HG02623 (cell line): ENCODE data around the gene OR7C1.
"Not testable (repeated sequence)": the region's sequence is repeated elsewhere in the genome, so short reads cannot be mapped to it uniquely, and the experiment has no call there.

ENCODE experiments used
- ATAC-seq: cut with Tn5 transposase; IDR thresholded peaks from one replicate; pipeline ENCODE4 v1.9.1; 2021; ENCODE audit warnings: moderate library complexity; ENCODE audit not compliant: unreplicated experiment

OR7C1 gene

DNA sequence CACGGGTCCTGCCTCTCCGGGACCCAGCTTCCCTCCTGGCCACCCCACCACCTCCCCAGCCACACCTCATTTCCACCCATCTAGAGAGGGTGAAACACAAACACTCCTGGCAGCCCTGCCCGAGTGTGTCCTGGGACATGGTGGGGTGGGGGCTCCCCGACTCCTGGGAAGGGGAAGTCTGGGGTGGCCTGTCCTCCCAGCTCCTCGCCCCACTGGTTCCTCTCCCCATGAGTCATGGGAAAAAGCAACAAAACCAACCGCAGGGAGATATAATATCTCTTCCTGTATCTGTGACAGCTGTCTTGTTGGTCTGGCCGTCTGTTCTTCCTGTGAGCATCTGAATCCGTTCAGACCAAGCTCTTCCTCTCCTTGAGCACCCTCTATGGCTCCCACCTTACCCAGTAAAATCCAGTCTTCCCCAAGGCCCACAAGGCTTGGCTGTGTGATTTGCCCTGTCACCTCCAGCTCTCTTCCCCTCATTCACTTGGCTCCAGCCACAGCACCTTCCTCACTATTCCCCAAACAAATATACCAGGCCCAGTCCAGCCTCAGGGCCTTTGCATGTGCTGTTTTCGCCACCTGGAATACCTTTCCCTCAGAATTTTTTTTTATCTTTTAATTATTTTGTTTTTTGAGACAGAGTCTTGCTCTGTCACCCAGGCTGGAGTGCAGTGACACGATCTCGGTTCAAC is 49.7 kb downstream of the OR7C1 start:
- not testable (repeated sequence) for ATAC-seq

- ATAC-seq = not testable (repeated sequence)
These were observed 50.3 kb downstream of the OR7C1 start for GRCh38 chr19:14784730-14785101.

DNA sequence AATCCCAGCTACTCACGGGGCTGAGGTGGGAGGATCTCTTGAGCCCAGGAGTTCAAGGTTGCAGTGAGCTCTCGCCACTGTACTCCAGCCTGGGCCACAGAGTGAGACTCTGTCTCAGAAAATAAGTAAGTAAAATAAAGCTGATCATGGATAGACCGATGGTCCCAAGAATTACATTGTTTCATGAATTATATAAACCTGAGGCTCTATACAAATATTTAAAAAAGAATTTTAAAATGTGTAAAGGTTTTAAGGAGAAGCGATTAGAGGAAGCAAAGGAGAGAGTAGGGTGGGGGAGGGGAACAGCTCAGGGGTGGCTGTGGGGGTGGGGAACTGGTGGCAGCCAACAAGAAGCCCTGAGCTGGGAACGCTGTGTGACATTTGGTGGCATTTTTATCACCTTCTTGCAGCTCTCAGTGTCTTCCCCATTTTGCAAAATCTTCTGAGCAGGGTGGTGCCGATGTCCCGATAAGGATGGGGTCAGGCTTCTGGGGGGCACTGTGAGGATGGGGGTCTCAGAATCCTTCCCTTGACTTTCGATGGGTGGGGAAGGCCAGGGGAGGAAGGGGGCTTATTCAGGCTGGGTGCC is 51.5 kb downstream of the OR7C1 start:
- ATAC-seq = not testable (repeated sequence)

- ATAC-seq = no peak
These were observed 52.2 kb downstream of the OR7C1 start for GRCh38 chr19:14782626-14783409.

GRCh38 chr19:14781713-14782536 is 53.1 kb downstream of the OR7C1 start:
- not testable (repeated sequence) for ATAC-seq

- not testable (repeated sequence) for ATAC-seq
These were observed 54.3 kb downstream of the OR7C1 start for GRCh38 chr19:14780622-14781225.

DNA sequence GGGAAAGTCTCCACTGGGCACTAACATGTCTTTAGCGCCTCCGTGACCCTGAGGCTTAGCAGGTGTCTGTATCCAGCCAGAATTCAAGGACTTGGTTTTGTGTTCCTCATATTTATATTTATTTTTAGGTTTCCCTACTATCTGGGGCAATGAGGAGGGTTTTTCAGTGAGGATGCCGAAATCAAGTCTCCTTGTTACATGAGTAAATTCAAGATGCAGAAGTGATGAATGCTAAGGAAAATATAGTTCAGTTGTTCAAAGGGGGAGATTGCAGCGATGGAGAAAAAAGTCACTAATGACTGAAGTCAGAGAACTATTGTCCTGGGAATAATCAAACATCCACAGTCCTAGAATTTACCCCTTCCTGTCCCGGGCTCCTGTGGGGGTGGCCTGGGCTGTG is 55.8 kb downstream of the OR7C1 start:
- no peak for ATAC-seq

- ATAC-seq = not testable (repeated sequence)
These were observed 56.7 kb downstream of the OR7C1 start, which contains the start of gene ADGRE2 for GRCh38 chr19:14778110-14778845. ADGRE2 (minus strand) TSS chr19:14778560; CDS start chr19:14776756, 1,804 bp downstream.

DNA sequence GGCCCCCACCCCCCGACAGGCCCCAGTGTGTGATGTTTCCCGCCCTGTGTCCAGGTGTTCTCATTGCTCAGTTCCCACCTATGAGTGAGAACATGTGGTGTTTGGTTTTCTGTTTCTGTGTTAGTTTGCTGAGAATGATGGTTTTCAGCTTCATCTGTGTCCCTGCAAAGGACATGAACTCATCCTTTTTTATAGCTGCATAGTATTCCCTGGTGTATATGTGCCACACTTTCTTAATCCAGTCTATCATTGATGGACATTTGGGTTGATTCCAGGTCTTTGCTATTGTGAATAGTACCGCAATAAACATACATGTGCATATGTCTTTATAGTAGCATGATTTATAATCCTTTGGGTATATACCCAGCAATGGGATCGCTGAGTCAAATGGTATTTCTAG is 57.3 kb downstream of the OR7C1 start:
- not testable (repeated sequence) for ATAC-seq

- ATAC-seq = no peak
These were observed 59.0 kb downstream of the OR7C1 start for GRCh38 chr19:14775869-14776586.

DNA sequence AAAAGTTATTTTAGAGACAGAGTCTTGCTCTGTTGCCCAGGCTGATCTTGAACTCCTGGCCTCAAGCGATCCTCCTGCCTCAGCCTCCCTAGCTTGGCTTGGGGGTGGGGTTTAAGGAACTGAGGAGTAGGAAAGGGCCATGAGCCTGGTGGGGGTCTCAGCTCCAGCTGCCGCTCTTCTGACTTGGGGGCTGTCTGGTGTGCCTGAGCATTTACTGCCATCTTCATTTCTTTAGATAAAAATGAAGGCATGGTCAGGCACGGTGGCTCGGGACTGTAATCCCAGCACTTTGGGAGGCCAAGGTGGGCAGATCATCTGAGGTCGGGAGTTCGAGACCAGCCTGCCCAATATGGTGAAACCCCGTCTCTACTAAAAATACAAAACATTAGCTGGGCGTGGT is 59.7 kb downstream of the OR7C1 start:
- not testable (repeated sequence) for ATAC-seq

GRCh38 chr19:14774373-14774772 is 60.6 kb downstream of the OR7C1 start:
- ATAC-seq = no peak

DNA sequence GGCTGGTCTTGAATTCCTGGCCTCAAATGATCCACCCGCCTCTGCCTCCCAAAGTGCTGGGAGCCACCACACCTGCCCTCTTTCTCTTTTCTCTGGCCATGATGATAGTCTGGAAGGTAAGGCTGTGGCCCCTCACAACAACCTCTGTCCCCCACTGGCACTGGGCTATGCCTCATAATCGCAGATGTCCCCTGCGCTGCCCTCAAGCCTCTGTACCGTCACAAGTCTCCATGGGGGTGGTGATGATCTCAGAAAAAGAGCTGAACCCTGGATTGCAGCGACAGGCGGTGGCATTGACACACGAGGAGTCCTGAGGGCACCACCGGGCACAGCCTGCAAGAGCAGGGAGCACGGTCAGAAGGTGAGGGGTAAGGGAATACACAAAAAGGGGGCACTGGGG is 61.3 kb downstream of the OR7C1 start:
- ATAC-seq = not testable (repeated sequence)

DNA sequence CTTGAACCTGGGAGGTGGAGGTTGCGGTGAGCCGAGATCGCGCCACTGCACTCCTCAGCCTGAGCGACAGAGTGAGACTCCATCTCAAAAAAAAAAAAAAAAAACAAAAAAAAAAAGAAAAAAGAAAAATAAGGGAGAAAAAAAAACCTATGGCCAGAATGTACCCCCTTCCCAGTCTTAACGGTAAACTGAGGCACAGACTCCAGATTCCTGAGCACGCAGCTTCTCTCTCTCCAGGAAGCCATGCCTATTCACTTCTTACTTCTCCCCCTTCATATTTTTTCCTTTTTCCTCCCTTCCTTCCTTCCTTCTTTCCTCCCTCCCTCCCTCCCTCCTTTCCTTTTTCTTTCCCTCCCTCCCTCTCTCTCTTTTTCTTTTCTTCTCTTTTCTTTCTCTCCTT is 62.0 kb downstream of the OR7C1 start:
- ATAC-seq = no peak

DNA sequence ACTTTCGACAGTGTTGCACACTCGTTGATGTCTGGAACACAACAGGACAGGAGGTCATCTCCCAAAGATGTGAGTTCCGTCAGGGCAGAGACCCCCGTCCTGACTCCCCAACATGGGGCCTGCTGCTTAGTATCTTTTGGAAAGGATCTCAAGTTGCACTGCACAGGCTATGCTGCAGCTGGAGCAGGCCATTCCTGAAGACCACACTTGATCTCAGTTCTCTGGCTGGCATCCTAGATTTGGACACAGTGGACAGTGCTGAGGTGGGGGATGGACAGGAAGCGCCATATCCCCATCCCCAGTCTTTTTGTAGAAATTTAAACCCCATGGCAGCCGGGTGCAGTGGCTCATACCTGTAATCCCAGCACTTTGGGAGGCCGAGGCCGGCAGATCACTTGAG is 62.5 kb downstream of the OR7C1 start:
- no peak for ATAC-seq

DNA sequence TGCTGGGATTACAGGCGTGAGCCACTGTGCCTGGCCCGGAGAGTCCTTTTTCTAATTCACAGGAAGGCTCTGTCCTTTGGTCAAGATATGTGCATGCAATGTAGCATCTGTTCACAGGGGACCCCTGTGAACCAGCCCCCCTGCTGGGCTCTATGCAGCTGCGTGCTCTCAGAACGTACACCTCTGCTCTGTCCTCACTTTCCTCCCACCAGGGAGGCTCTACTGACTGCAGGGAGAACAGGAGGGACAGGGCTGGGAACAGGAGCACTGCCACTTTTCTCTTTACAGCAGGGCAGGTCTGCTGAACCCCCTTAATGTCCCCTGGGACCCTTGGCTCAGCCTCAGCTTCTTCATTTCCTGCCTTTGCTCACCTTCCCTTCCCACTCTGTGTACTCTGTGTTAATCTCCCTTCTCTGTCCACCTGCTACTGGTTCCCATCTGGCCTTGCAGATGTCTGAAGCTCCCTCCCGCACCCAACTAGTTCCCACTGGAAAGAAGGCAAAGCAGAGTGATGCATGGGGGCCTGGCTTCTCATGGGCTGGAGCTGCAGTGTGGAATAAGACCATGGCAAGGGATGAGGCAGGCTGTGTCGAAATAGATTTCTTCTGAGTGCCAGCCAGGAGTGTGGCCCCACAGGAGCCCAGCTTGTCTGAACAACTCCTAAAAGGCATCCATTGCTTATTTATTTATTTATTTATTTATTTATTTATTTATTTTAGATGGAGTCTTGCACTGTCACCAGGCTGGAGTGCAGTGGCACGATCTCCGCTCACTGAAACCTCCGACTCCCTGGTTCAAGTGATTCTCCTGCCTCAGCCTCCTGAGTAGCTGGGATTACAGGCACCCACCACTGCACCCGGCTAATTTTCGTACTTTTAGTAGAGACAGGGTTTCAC is 63.8 kb downstream of the OR7C1 start:
- no peak for ATAC-seq

GRCh38 chr19:14770136-14770535 is 64.8 kb downstream of the OR7C1 start:
- ATAC-seq = no peak

- ATAC-seq = no peak
These were observed 65.8 kb downstream of the OR7C1 start for GRCh38 chr19:14769201-14769600.
